ENCODE data around the gene UPF1. TPM values are rescaled to one million over a fixed set of nuclear protein-coding genes. Genes with fewer than 3 reads are reported as not detected.

UPF1 gene
- total and polyA plus RNA-seq, 2 of the 13 experiments (the other 11 are each of a cell fraction or from before 2014, with no cell fraction given), result 16.9 to 41.8 TPM

DNA sequence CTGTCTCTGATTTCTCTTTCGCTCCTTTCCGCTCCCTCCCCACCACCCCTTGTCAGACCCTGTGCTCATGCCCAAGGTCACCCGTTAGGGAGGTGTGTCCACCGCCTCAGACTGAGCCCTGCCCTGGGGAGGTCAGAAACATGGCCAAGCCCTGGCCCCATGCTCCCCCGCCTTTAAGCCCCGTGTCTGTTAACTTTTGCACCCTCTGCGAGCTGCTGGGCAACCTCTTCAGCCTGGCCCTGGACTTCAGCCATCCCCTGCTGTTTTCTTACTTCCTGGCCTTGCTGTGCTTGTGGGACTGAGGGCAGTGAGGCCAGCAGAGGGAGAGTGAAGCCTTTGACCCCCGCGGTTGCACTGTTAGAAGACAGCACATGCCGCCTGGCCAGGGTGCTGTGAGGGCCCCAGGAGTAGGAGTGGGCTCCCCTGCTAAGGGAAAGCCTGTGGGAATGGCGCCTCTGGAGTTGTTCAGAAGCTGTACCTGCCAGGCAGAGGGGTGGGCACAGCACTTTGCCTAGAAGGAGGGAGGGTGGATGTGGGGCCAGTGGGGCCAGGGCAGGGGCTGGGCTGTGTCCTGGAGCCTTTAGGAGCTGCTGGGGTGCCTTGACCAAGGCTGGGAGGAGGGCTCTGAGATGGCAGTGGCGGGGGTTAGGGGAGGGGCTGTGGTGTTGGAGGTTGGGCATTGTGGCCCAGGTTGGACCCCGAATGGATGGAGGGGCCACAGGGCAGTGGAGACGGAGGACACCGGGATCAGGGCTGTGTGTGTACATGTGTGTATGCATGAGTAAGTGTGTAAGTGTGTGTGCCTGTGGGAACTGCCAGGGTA, 7.9 kb downstream of the UPF1 start (continued):
- TF ChIP-seq TAF1 (CRISPR knock-in tag; IDR thresholded peaks at IDR 0.05) (peak; percentile 49; the same call in 1 of the 2 replicates), ZBTB10 (CRISPR knock-in tag; IDR thresholded peaks at IDR 0.05; ENCODE audit: borderline replicate concordance) (0 out of 2 replicates have a peak, but pooled peaks have one; percentile 41), HNF4A (CRISPR knock-in tag; IDR thresholded peaks at IDR 0.05) (peak; percentile 97), GABPB1 (CRISPR knock-in tag; IDR thresholded peaks at IDR 0.05) (peak; percentile 60), YEATS2 (CRISPR knock-in tag; IDR thresholded peaks at IDR 0.05; ENCODE audit: borderline replicate concordance) (peak; percentile 54; the same call in 1 of the 2 replicates), LRRFIP1 (CRISPR knock-in tag; conservative IDR thresholded peaks at IDR 0.05) (no peak), ZNF124 (CRISPR knock-in tag; IDR thresholded peaks at IDR 0.05) (0 out of 2 replicates have a peak, but pooled peaks have one; percentile 65), SIN3A (IDR thresholded peaks at IDR 0.05; ENCODE audit: borderline replicate concordance, low read depth, low read length) (peak; percentile 63), SALL2 (CRISPR knock-in tag; IDR thresholded peaks at IDR 0.05) (no peak), ISX (CRISPR knock-in tag; conservative IDR thresholded peaks at IDR 0.05) (no peak), ZFP36 (IDR thresholded peaks at IDR 0.05; ENCODE audit: borderline replicate concordance, low read depth, low read length, partially characterized antibody) (no peak), JUNB (CRISPR knock-in tag; IDR thresholded peaks at IDR 0.05; ENCODE audit: borderline replicate concordance) (0 out of 2 replicates have a peak, but pooled peaks have one; percentile 33), ZSCAN9 (CRISPR knock-in tag; IDR thresholded peaks at IDR 0.05; ENCODE audit: borderline replicate concordance) (peak; percentile 83; the same call in 1 of the 2 replicates), ELF4 (CRISPR knock-in tag; IDR thresholded peaks at IDR 0.05; ENCODE audit: borderline replicate concordance) (no peak), ZNF33A (CRISPR knock-in tag; IDR thresholded peaks at IDR 0.05; ENCODE audit: borderline replicate concordance) (no peak), TOPORS (CRISPR knock-in tag; IDR thresholded peaks at IDR 0.05) (peak; percentile 80; the same call in 1 of the 2 replicates), HOMEZ (CRISPR knock-in tag; IDR thresholded peaks at IDR 0.05; ENCODE audit: low read depth) (0 out of 2 replicates have a peak, but pooled peaks have one; percentile 80), PPARG (CRISPR knock-in tag; conservative IDR thresholded peaks at IDR 0.05) (peak; percentile 62), BCL6 (CRISPR knock-in tag; IDR thresholded peaks at IDR 0.05) (peak; percentile 76), FOXP1 (IDR thresholded peaks at IDR 0.05) (no peak), FOXP1 (CRISPR knock-in tag; IDR thresholded peaks at IDR 0.05) (peak; percentile 83), NR3C1 (CRISPR knock-in tag; IDR thresholded peaks at IDR 0.05) (no peak)

Measured in HepG2 (cell line).